HG02981 (cell line): ENCODE data around the gene UPF2.
"Not testable (repeated sequence)": the region's sequence is repeated elsewhere in the genome, so short reads cannot be mapped to it uniquely, and the experiment has no call there.

ENCODE experiments used
- ATAC-seq: cut with Tn5 transposase; IDR thresholded peaks from one replicate; pipeline ENCODE4 v1.9.1; 2021; ENCODE audit warnings: mild to moderate bottlenecking, moderate library complexity; ENCODE audit not compliant: unreplicated experiment

The UPF2 gene

GRCh38 chr10:12045596-12045995 lies 3.0 kb upstream of the UPF2 start:
- no peak for ATAC-seq

- ATAC-seq: peak; percentile 11
Observed at GRCh38 chr10:12042409-12042796, 206 bp downstream of the UPF2 start.

DNA sequence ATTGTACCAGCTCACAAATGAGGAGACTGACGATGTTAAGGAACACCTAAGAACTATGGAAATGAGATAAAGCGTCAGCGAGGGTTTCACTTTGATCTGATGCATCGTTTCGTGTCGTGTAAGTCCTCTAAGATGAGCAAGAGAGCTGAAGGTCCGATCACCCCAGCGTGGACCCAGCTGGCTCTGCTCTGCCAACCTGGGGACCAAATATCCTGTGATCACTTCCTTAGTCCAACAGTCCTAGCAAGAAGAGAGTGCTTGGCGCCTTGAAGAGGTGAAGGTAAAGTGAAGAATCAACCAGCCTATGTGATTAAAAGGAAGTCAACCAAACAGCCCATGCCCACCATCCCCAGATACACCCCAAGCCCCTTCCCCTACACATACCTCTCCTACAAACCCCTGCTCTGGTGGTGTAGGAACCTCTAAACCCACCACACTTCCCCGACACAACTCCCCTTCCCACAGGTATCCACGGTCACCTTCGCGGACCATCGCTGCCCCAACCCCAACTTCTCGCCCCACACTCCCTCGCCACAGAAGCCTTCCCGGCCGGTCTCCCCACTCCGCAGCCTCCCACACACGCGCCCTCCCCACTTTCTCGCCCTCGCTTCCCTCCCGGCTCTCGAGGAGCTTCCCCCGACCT lies 722 bp downstream of the UPF2 start:
- ATAC-seq: no peak

- ATAC-seq: no peak
Observed at GRCh38 chr10:12036073-12036655, 6.4 kb downstream of the UPF2 start.

DNA sequence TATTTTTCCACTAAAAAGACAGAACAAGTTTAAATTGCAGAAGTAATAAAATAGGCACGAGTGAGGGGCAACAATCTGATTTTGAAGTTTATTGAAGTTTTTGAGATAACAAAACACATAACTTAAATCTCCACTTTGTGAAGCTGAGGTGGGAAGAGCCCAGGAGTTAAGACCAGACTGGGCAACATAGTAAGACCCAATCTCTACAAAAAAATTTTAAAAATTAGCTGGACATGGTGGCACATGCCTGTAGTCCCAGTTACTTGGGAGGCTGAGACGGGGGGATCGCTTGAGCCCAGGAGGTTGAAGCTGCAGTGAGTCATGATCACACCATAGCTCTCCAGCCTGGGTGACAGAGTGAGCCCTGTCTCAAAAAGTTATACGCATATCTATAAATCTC lies 11.2 kb downstream of the UPF2 start:
- ATAC-seq: no peak

DNA sequence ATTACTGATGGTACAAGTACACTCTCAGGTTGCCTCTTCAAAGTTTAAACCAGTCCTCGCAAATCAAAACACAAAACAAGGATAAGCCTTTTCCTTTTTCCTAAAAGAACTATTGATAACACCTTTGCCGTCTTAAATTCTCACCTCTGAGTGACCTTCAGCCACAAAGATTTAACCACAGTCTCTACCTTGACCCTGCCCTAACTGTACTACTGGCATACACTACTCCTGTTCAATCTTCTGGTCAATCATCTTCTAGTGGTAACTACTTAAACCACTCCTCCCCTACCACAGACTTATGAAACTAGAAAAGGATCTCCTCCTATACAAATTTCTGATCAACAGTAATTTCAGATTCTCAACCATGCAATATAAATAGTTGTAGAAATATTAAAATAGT lies 15.1 kb downstream of the UPF2 start:
- peak; percentile 98 for ATAC-seq

DNA sequence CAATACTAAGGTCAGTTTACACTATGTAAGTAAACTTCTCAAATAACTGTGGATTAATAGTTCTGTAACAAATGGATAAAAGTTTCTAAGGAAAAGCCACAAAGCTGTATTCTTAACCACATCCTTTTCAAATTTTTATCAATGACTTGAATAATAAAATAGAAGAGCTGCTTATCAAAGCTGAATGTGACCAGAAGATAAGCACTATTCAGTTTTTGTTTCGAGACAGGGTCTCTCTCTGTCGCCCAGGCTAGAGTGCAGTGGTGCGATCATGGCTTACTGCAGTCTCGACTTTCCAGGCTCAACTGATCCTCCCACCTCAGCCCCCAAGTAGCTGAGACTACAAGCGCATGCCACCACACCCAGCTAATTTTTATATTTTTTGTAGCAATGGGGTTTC lies 17.0 kb downstream of the UPF2 start:
- no peak for ATAC-seq

DNA sequence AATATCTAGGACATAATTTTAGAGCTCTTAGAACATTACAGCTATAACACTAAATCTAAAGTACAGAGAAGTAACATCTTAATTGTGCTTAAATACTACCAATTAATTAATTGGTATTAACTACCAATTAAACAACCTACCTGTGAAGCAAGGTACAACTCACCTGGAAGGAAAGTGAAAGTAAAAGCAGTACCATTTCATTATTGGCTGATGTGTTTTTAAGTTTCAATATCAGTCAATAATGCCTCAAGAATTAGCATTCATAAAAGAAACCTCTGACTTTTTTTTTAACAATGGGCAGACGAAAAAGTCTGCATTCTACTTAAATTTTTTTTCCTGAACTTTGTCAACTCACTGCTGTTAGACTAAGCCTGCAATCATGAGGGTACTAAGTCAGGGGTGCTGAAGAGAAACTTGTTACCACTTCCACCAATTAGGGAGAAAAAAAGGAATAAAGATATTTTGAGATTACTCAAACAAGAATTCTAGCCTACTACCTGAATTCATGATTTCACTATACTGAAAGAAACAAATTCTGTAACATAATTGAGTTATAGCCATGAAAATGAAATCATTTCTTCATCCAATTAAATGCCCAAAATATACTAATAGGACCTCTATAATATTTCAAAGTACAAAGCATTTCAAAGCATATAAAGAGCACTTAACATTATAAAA lies 19.9 kb downstream of the UPF2 start:
- ATAC-seq: no peak

- ATAC-seq: no peak
Observed at GRCh38 chr10:12020574-12020973, 22.0 kb downstream of the UPF2 start.

DNA sequence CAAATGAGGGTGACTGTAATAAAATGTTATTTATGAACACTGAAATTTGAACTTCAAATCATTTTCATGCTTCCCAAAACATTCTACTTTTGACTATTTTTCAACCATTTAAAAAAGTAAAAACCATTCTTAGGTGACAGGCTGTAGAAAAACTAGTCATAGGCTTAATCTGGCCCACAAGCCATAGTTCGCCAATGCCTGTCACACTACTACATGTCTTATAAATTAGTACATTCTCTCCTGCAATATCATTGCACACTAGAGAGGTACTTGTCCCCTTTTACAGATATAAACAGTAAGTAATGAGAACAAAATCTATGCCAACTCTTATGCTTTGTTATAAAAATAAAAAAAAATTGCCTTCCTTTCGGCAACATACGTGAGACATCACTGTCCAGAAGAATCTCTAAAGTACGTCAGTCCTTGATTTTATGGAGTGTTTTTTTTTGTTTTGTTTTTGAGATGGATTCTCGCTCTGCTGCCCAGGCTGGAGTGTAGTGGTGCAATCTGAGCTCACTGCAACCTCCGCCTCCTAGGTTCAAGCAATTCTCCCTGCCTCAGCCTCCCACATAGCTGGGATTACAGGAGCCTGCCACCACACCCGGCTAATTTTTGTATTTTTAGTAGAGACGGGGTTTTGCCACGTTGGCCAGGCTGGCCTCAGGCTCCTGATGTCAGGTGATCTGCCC lies 23.2 kb downstream of the UPF2 start:
- ATAC-seq: no peak

- ATAC-seq: no peak
Observed at GRCh38 chr10:12018438-12019282, 23.9 kb downstream of the UPF2 start.

DNA sequence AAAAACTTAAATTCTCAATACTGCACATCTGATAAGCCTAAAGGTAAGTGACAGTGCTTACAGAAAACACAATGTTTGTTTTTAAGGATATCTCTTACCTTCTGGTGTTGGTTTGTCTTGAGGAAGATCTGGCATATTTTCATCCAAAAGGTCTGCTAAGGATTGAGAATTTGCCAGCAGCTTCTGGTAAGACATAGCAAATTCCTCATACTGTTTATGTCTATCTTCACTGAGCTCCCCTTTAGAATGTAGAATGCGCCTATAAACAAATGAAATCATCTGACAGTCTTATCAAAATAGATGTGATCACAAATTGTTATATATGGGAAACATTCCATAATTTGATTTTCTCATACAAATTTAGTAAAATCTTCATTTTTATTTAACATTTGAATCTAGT lies 28.7 kb downstream of the UPF2 start:
- no peak for ATAC-seq

GRCh38 chr10:12013391-12013790 lies 29.2 kb downstream of the UPF2 start:
- not testable (repeated sequence) for ATAC-seq

- no peak for ATAC-seq
Observed at GRCh38 chr10:12010353-12010752, 32.3 kb downstream of the UPF2 start.

DNA sequence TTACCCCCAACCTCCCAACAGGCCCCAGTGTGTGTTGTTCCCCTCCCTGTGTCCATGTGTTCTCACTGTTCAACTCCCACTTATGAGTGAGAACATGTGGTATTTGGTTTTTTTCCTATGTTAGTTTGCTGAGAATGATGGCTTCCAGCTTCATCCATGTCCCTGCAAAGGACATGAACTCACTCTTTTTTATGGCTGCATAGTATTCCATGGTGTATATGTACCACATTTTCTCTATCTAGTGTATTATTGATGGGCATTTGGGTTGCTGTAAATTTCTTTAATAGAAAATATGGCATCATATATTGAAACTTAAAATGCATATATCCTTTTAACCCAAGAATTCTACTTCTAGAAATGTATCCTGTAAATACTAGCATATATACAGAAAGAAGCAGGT lies 33.8 kb downstream of the UPF2 start:
- ATAC-seq: not testable (repeated sequence)

DNA sequence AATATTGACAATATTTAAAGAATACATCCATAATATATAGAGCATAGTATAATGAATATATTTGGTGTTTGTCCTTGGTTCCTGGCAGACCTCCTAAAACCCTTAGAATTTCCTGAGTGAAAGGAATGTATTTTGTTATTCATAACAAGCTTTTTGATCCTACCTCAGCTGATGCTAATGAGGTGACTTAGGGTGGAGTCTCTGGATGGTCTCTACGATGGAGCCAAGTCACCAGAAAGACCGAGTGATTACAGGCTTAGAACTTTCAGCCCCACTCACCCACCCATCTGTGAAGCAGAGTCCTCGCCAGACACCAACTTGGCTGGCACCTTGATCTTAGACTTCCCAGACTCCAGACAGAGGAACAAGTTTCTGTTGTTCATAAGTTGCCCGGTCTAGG lies 35.9 kb downstream of the UPF2 start:
- no peak for ATAC-seq

DNA sequence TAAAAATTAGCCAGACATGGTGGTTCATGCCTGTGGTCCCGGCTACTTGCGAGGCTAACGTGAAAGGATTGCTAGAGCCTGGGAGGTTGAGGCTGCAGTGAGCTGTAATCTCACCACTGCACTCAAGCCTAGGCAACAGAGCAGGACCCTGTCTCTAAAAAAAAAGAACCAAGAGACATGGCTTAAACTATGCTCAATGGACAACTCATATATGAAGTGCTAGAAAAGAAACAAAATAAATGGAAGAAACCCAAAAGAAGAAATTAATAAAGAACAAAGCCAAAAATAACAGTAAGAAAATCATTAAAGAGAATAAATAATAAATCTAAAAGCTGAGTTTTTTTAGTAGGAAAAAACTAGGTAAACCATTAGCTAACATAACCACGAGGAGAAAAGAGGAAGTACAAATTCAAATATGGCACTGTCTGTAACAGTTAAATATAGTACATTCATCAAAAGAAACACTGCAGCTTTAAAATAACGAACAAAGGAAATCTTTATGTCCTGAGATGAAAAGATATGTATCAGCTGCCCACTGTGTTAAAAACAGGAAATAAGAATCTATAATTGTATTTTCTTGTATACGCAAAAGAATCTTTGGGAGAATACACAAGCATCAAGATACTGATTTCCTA lies 48.7 kb downstream of the UPF2 start:
- peak; percentile 58 for ATAC-seq

GRCh38 chr10:11988924-11989323 lies 53.7 kb downstream of the UPF2 start:
- no peak for ATAC-seq

DNA sequence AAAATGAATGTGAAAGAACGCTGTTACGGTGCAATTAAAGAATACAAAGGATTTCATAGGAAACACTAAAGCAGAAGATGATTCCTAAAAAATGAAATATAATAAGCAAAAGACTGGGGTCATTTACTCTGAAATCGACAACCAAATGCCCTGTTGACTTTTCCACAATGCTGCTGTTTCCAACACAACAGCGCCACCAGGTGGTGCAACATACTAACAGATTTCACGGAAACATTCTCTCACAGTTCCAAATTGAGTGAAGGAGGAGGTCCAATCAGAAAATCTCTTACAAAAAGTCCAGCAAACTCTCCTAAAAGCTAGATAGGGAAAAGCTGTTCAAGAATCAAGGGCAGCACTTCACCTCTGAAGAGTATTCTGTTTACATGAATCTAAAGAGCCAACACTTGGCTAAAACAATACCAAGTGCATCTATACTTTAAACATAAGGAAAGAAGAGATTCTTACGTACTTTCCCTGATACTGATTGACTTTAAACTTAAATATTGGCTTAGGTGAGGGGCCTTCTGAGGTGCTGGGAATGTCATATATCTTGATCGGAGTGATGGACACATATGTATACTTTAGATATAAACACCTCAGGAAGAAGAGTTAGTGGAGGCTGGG lies 55.9 kb downstream of the UPF2 start:
- no peak for ATAC-seq

DNA sequence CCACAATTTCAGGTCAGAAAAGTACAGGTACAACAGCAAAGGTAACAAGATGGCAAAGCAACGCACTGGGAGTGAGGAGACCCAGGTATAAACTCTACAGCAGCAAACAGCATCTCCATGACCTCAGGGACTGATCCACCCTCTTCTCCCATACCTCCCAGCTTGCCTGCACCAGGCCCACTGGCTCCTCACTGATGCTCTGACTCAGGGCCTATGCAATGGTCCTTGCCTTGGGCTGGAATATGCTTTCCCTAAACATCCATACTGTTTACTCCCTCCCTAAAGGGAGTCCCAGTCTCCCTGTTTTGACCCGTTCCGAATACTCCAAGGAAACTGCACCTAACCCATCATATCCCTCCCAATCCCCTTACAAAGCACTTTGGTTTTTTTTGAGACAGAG lies 60.4 kb downstream of the UPF2 start:
- ATAC-seq: no peak
